NCI-H187 treated with DMSO at 0.1 percent for 48 hours (cell line): ENCODE data around the gene SYNE3.

Experiments used
- DNase-seq: peaks from one replicate; lab custom pipeline; 2025; lab: John Stamatoyannopoulos, UW

Gene SYNE3

GRCh38 chr14:95489214-95490137, 27.0 kb downstream of the SYNE3 start:
- no peak for DNase-seq

DNA sequence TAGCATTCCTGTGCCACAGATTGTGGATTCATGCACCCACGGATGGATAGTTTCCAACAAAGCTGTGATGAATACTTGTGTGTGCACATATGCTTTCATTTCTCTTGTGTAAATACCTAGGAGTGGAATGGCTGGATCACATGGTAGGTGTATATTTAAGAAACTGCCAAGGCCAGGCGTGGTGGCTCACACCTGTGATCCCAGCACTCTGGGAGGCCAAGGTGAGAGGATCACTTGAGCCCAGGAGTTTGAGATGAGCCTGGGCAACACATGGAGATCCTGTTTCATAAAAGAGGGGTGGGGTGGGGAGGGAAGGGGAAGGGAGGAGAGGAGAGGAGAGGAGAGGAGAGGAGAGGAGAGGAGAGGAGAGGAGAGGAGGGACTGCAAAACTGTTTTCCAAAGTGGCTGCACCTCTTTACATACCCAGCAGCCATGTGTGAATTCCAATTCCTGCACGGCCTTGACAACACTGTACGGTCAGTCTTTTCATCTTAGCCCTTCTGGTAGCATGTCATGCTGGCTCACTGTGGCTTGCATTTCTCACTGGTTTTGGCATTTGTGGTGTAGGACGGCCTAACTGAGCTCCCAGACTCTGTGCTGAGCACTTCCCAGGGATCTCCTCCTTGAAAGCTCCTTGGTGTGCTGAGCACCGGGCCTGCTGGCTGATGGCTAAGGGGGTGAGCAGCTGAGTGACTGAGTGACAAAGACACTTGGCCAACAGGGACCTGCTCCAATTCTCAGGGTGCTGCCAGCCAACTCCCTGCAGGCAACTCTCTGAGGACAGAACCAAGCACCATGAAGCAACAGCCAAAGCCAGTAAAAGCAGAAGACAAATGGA, 27.9 kb downstream of the SYNE3 start:
- DNase-seq = no peak

- DNase-seq = no peak
Observed at GRCh38 chr14:95487669-95488084, 28.8 kb downstream of the SYNE3 start.

DNA sequence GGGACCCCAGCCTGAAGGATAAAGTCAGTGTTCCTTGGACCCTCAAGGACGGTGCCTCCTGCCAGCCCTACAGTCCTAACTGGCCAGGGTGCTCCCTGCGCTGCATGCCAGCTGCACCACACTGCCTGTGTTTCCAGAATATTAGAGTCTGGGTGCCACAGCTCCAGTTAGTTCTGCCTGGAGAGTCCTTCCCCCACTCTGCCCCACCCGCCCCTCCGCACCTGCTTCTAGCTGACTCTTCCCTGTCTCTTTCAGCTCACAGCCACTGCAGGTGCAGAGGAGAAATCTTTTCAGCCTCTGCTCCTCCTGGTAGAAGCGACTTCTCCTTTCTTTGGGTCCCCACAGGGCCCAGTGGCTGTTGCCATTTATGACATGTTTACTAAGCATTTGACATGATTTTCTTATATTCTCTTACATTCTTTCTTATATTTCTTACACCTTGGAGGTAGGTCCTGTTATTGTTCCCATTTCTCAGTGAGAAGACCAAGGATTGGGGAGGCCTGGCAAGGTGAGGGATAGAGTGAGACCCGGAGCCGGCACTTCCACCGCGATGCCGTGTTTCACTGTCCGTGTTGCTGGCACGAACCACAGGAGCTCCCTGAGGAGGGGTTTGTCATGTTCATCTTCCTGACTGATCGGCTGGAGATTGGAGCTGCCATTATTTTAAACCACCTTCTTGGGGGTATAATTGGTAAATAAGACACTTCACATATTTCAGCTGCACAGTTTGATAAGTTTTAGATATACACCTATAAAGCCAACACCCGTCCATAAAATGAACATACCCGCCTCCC, 29.4 kb downstream of the SYNE3 start:
- peak; percentile 10 for DNase-seq

GRCh38 chr14:95485222-95485819, 31.1 kb downstream of the SYNE3 start:
- DNase-seq = no peak

GRCh38 chr14:95484296-95484695, 32.2 kb downstream of the SYNE3 start:
- no peak for DNase-seq

DNA sequence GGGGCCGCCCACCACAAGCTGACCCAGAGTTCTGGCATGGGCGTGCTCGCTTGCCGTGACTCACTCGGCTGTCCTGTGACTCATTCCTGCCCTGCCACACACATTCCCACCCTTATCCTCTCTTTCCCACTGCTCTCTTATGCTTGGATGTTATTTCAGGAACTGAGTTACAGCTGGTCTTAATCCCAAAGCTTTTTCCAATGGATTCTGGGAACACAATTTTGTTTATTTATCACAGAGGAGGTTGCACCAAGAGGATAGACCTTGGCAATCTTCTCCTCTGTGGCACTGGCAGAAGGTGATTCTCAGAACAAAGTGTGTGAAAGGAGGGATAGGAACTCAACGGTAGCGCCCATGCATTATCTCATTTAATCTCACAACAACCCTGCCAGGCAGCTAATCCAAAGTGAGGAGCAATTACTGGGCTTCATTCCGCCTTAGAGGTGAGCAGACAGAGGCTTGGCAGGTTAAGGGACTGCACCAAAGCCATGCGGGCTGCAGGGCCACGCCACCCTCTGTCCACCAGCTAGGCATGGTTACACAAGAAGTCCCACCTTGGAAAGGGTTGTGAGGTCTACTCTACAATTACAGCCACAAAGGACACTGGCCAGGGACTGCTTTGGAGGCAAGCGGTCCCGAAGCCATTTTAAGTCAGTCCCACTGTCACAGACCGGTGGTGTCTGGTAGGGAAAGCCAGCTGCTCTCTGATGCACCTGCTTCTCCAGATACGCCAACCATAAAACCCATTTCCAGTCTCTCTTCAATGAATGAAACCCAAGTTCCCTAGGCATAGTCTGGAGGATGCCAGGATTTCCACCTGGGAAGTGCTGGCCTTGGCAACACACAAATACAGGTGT, 32.9 kb downstream of the SYNE3 start:
- no peak for DNase-seq

GRCh38 chr14:95482627-95483308, 33.7 kb downstream of the SYNE3 start:
- DNase-seq = no peak

DNA sequence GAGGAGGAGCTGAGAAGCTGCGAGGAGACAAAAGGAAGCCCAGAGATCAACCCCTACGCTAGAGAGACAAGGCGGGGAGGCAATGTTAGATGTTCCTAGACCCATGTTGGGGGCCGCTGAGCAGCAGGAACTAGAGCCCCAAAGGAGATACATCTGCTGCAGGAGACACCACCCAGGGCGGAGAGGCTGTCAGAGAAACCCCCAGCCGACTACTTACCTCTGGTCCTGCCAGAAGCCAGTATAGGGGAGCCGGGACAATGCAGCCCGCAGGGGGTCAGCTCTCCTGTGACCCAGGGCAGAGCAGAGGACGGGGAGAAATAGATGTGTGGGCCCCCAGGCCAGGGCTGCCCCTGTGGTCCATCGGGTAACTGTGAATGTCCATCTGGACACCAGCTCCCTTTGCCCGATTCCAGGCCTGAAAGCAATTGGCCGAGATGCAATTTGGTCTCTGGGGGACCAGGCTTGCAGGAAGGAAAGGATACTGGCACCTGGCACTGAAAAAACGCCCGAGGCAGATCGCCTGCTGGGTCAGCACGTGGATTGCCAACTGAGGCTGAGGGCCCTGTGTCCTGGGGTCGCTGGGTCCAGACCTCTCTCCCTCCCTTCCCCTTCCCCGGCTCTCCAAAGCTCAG, 34.9 kb downstream of the SYNE3 start:
- no peak for DNase-seq

DNA sequence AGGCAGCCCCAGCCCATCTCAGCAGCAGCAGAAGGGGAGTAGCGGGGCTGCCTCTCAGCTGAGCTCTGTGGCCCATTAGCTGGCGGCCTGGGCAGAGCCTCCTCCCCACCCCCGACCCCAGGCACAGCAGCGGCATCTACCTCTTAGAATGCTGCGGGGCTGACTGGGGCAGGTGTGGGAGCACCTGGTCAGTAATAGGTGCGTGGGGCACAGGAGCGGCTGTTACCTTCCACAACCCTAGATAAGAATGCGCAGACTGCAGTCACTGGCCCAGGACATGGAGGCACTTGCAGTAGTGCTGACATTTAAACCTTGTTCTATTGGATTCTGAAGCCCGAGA, 35.6 kb downstream of the SYNE3 start:
- no peak for DNase-seq

- DNase-seq = no peak
Observed at GRCh38 chr14:95480109-95480886, 36.2 kb downstream of the SYNE3 start.

GRCh38 chr14:95479494-95479893, 37.0 kb downstream of the SYNE3 start:
- no peak for DNase-seq

GRCh38 chr14:95478818-95479217, 37.6 kb downstream of the SYNE3 start:
- no peak for DNase-seq

DNA sequence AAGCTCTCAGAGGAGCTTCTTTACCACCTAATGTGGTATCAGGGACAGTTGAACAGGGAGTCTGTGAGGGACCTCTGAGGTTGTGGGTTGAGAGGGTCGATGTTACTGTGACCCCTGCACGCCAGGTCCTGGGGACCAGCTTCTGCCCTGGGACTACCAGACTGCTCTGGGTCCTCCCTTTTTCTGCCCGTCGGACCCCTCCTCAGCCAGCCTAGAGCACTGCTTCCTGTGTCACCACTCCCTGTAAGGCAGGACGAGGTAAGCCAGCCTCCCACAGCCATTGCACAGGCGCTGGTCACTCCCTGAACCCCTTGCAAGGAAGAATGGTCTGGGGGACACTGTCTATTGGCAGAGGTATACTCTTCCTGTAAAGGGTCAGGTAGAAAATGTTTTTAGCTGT, 38.1 kb downstream of the SYNE3 start:
- no peak for DNase-seq

DNA sequence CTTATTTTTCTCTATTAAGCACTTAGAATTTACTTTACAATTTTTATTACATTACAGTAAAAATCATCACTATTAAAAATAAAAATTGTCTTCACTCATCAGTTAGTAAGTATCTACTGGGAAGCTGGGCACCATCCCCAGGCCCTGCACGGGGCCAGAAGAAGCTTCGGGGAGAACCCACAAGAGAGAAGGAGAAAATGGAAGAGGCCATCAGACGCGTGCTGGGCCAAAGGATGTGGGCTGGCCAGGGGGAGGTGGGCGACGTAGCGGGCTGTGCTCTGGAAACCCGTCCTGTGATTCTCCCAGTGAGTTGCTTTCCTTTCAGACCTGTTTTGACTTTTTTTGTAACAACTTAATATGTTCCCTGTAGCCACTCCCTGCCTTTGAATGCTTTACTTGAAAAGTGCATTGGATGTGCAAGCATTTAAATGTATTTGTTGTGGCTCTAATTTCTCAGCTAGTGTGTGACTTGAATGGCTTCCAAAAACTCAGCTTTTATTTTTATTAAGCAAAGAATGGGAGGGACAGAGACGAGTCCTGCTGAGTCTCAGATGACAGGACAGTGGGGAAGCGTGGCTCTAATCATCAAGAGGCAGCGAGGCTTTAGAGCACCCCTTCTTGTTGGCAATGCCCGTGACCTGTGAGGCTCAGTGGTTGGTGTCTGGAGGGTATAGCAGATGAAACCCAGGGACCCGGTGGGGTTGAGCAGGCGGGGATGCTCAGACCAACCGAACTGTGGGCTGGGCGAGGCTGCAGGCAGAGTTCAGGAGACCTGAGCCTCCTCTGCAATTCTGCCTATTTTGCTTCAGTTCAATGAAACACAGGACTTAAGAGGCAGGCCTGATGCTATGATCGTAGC, 38.8 kb downstream of the SYNE3 start:
- no peak for DNase-seq

DNA sequence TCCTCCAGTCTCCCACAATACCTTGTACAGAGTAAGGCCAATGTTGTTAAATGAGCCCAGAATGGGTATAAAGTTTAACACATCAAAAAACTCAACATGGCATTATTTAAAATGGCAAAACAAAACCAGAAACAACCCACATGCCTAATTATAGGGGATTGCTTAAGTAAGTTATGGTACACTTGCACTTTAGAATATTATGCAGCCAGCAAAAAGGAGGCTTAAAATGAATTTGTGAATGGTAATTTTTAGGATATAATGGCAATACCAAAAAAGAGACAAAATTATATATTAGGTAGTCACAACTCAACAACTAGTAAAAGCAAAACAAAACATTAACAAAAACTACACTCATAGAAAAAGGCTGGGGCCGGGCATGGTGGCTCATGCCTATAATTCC, 39.7 kb downstream of the SYNE3 start:
- DNase-seq = no peak

DNA sequence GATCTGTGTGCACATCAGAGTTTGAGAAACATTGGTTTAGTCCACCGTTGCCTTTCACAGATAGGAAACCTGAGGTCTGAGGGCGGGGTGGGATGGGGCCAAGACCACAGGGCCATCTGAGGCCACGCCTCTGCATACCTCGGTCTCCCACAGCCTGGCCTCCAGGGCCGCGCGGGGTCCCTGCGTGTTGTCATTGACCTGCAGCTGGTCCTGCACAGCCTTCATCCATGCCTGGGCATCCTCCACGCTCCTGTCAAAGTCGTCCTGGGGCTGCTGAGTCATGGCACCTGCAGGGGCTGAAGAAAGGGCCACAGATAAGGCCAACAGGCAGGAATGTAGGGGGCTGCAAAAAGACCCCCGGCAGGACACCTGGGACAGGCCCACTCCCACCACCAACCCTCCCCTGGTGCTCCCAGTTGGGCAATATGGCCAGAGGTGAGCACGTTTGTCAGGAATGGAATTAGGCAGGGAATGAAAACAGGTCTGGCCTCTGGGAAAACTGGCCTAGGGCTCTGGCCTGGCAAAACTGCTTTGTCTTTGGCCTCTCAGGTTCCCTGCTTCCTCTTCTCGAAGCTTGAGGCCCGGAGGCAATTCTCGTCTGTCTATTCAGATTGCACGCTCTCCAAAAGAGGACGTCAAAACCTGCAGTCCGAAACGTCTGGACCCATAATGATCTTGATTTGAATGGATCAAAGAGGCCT, 40.8 kb downstream of the SYNE3 start:
- DNase-seq = no peak
